A673 (cell line): Measurements from ENCODE around the gene NOL8.

Source experiments
- EZH2 ChIP-seq: fragments of 200-600 bp; sonication (generic); IDR thresholded peaks from 2 replicates; pipeline ENCODE4 v1.6.1; 2017; ENCODE audit warnings: borderline replicate concordance, low read depth, mild to moderate bottlenecking, mixed read lengths, antibody characterized with exemption, low read length; ENCODE audit not compliant: poor library complexity, severe bottlenecking
- TF ChIP-seq, protein P1 (sequence below): fragments of 300-800, 200-600 bp; sonication (generic); conservative IDR thresholded peaks from 2 replicates; pipeline ENCODE4 v1.5.1; 2017; ENCODE audit warnings: low read depth, mild to moderate bottlenecking, antibody characterized with exemption, low read length, moderate library complexity, mixed read lengths

DNA sequence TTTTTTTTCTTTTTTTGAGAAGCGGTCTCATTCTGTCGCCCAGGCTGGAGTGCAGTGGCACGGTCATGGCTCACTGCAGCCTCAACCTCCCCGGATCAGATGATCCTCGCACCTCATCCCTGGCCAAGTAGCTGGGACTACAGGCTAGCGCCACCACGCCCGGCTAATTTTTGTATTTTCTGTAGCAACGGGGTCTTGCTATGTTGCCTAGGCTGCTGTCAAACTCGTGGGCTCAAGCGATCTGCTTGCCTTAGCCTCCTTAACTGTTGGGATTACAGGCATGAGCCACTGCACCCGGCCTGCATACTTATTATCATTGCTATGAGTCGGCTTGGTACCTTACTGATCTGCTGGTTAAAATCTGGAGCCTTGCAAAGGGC lies 30.9 kb downstream of the NOL8 start:
- TF ChIP-seq, protein P1, sequence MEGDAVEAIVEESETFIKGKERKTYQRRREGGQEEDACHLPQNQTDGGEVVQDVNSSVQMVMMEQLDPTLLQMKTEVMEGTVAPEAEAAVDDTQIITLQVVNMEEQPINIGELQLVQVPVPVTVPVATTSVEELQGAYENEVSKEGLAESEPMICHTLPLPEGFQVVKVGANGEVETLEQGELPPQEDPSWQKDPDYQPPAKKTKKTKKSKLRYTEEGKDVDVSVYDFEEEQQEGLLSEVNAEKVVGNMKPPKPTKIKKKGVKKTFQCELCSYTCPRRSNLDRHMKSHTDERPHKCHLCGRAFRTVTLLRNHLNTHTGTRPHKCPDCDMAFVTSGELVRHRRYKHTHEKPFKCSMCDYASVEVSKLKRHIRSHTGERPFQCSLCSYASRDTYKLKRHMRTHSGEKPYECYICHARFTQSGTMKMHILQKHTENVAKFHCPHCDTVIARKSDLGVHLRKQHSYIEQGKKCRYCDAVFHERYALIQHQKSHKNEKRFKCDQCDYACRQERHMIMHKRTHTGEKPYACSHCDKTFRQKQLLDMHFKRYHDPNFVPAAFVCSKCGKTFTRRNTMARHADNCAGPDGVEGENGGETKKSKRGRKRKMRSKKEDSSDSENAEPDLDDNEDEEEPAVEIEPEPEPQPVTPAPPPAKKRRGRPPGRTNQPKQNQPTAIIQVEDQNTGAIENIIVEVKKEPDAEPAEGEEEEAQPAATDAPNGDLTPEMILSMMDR = no peak
- no peak for TF ChIP-seq EZH2
